ENCODE results near the gene ETV7.

DNA sequence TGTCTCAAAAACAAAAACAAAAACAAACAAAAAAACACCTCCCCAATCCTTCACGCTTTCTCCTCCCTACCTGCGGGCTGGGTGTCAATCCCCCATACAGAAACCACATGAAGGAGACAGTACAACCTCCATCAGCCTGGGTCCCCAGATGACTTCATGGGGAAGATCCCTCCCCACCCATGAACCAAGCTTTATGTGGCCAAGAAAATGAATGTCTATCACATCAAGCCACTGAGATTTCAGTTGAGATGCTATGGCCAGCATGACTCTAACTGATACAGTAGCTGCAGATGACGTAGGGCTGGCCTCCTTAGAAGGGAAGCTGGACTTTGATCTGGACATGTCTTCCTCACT is 29.6 kb downstream of the ETV7 start:
- TF ChIP-seq, protein P1, sequence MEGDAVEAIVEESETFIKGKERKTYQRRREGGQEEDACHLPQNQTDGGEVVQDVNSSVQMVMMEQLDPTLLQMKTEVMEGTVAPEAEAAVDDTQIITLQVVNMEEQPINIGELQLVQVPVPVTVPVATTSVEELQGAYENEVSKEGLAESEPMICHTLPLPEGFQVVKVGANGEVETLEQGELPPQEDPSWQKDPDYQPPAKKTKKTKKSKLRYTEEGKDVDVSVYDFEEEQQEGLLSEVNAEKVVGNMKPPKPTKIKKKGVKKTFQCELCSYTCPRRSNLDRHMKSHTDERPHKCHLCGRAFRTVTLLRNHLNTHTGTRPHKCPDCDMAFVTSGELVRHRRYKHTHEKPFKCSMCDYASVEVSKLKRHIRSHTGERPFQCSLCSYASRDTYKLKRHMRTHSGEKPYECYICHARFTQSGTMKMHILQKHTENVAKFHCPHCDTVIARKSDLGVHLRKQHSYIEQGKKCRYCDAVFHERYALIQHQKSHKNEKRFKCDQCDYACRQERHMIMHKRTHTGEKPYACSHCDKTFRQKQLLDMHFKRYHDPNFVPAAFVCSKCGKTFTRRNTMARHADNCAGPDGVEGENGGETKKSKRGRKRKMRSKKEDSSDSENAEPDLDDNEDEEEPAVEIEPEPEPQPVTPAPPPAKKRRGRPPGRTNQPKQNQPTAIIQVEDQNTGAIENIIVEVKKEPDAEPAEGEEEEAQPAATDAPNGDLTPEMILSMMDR (IDR thresholded peaks at IDR 0.05): no peak
- no peak for TF ChIP-seq POLR2A (IDR thresholded peaks at IDR 0.05)

All from right lobe of liver (tissue), 4 donors.